Measurements from ENCODE around the gene TDRD7. TPM values are rescaled to one million over a fixed set of nuclear protein-coding genes. Genes with fewer than 3 reads are reported as not detected.

TDRD7 gene
- total and polyA plus RNA-seq, 2 donors (not counting 1 experiment from before 2014, with no cell fraction given): 11.5 to 19.7 TPM

DNA sequence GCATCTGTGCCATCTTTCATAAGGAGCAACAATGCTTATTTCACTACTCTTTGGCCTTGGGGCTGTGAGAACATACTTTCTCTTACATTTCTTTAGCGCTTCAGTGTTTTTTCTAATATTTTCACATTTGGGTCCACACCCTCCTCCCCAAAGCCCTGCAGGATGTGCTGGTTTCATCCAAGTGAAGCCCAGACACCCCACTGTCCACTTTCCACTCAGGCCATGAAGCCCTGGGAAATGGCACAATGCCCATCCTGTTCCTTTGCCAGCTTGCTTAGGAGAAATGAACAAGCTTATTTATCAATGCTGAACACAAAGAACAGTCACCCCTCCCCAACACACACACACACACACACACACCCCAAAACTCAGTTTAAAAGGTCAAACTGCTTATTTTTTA lies 72.2 kb downstream of the TDRD7 start:
- Mint-ChIP-seq H3K4me1 (no peaks in the 10 kb centered on the region), H3K9me3 (ENCODE audit: insufficient read depth) (no peaks in the 10 kb centered on the region), H3K27me3 (no peaks in the 10 kb centered on the region), H3K4me3 (no peak overlapping the region), H3K27ac (no peak overlapping the region)
- Histone ChIP-seq H3K9me3 (ENCODE audit: control extremely low read depth in 1 of 3, control insufficient read depth in 2 of 3, insufficient read depth in 1 of 3, low read length in 2 of 3) (peaks cover 0 to 7% (median 4%) of the 10 kb centered on the region in 3 donors), H3K27me3 (replicated peaks in 1 of 4; ENCODE audit: control extremely low read depth in 1 of 4, control insufficient read depth in 3 of 4, insufficient read depth in 4 of 4, low read length in 3 of 4) (no peaks in the 10 kb centered on the region), H3K4me3 (ENCODE audit: control extremely low read depth in 1 of 5, extremely low read depth in 1 of 5, insufficient read depth in 1 of 5, low read depth in 2 of 5, low read length in 4 of 5) (no peak overlapping the region), H4K20me1 (ENCODE audit: control insufficient read depth, insufficient read depth, low read length, poor library complexity, severe bottlenecking) (no peaks in the 10 kb centered on the region), H3K4me2 (replicated peaks; ENCODE audit: low read depth, low read length, poor library complexity, severe bottlenecking) (no peak overlapping the region), H3K4me1 (ENCODE audit: control insufficient read depth in 2 of 2, insufficient read depth in 2 of 2, low read length in 2 of 2) (no peaks in the 10 kb centered on the region), H3K27ac (ENCODE audit: low read length in 2 of 2) (no peak overlapping the region), H3K79me2 (ENCODE audit: control insufficient read depth, insufficient read depth, low read length) (no peaks in the 10 kb centered on the region), H3K36me3 (replicated peaks in 1 of 2; ENCODE audit: control extremely low read depth in 1 of 2, control insufficient read depth in 1 of 2, extremely low read depth in 1 of 2, insufficient read depth in 2 of 2, low read length in 1 of 2) (peaks cover 4 to 50% of the 10 kb centered on the region in 2 experiments), H3K9ac (ENCODE audit: low read length) (no peak overlapping the region), H2AFZ (ENCODE audit: insufficient read depth, low read depth, low read length, poor library complexity, severe bottlenecking) (no peak overlapping the region)
- POLR2A ChIA-PET: no interaction called here
- DNase-seq (no peak), ATAC-seq (ENCODE audit: low read depth) (no peak)
- TF ChIP-seq, protein P1, sequence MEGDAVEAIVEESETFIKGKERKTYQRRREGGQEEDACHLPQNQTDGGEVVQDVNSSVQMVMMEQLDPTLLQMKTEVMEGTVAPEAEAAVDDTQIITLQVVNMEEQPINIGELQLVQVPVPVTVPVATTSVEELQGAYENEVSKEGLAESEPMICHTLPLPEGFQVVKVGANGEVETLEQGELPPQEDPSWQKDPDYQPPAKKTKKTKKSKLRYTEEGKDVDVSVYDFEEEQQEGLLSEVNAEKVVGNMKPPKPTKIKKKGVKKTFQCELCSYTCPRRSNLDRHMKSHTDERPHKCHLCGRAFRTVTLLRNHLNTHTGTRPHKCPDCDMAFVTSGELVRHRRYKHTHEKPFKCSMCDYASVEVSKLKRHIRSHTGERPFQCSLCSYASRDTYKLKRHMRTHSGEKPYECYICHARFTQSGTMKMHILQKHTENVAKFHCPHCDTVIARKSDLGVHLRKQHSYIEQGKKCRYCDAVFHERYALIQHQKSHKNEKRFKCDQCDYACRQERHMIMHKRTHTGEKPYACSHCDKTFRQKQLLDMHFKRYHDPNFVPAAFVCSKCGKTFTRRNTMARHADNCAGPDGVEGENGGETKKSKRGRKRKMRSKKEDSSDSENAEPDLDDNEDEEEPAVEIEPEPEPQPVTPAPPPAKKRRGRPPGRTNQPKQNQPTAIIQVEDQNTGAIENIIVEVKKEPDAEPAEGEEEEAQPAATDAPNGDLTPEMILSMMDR (IDR thresholded peaks at IDR 0.05): no peak
- WGBS (ENCODE audit: insufficient coverage): 100% methylated on average over 1 of the region's 1 CpG
- CTCF ChIA-PET: no interaction called here
- intact Hi-C loops (cut with micrococcal nuclease): no loop called here

DNA sequence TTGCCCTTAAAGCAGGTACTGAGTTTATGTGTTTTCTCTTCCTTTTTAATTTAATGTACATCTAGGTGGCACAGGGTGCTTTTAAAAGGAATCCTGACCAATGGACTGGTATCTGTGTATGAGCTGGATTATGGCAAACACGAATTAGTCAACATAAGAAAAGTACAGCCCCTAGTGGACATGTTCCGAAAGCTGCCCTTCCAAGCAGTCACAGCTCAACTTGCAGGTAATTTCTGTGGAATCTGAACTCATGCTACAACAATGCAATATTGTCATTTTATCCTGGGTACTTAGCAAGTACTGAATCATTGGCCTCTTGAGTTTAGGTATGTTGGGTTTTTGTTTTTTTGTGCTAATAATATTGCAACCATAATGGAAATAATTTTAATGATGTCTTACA lies 75.2 kb downstream of the TDRD7 start:
- H2AFZ ChIP-seq (ENCODE audit: insufficient read depth, low read depth, low read length, poor library complexity, severe bottlenecking): no peak overlapping the region
- TF ChIP-seq EZH2 (IDR thresholded peaks at IDR 0.05; ENCODE audit: borderline replicate concordance, insufficient read depth, low read depth, low read length, poor library complexity, severe bottlenecking): no peak
- TF ChIP-seq, protein P1 (IDR thresholded peaks at IDR 0.05): no peak
- Mint-ChIP-seq H3K4me1 (no peaks in the 10 kb centered on the region), H3K27ac (no peak overlapping the region), H3K4me3 (no peak overlapping the region), H3K27me3 (no peaks in the 10 kb centered on the region), H3K9me3 (ENCODE audit: insufficient read depth) (no peaks in the 10 kb centered on the region)
- H3K9ac ChIP-seq (ENCODE audit: low read length): no peak overlapping the region
- H3K27me3 ChIP-seq (replicated peaks in 1 of 4; ENCODE audit: control extremely low read depth in 1 of 4, control insufficient read depth in 3 of 4, insufficient read depth in 4 of 4, low read length in 3 of 4): no peaks in the 10 kb centered on the region
- no peak for DNase-seq
- no peak overlapping the region for H3K4me2 ChIP-seq (replicated peaks; ENCODE audit: low read depth, low read length, poor library complexity, severe bottlenecking)
- H3K36me3 ChIP-seq (replicated peaks in 1 of 2; ENCODE audit: control extremely low read depth in 1 of 2, control insufficient read depth in 1 of 2, extremely low read depth in 1 of 2, insufficient read depth in 2 of 2, low read length in 1 of 2): peaks cover 2 to 42% of the 10 kb centered on the region in 2 experiments
- POLR2A ChIA-PET: no interaction called here
- peaks cover 0 to 6% (median 4%) of the 10 kb centered on the region in 3 donors for H3K9me3 ChIP-seq (ENCODE audit: control extremely low read depth in 1 of 3, control insufficient read depth in 2 of 3, insufficient read depth in 1 of 3, low read length in 2 of 3)
- H4K20me1 ChIP-seq (ENCODE audit: control insufficient read depth, insufficient read depth, low read length, poor library complexity, severe bottlenecking): no peaks in the 10 kb centered on the region
- intact Hi-C loops (cut with micrococcal nuclease): no loop called here
- CTCF ChIA-PET: interaction anchor here (1.4 to 1.7 kb wide), 2 partner anchors 14 to 112 kb away, joined by 3 to 5 read pairs; partner anchors contain the start of gene TMOD1
- no peak overlapping the region for H3K4me3 ChIP-seq (ENCODE audit: control extremely low read depth in 1 of 5, extremely low read depth in 1 of 5, insufficient read depth in 1 of 5, low read depth in 2 of 5, low read length in 4 of 5)
- no peak for ATAC-seq (ENCODE audit: low read depth)
- H3K4me1 ChIP-seq (ENCODE audit: control insufficient read depth in 2 of 2, insufficient read depth in 2 of 2, low read length in 2 of 2): no peaks in the 10 kb centered on the region
- 90% methylated on average over 2 of the region's 2 CpGs for WGBS (ENCODE audit: insufficient coverage)
- no peaks in the 10 kb centered on the region for H3K79me2 ChIP-seq (ENCODE audit: control insufficient read depth, insufficient read depth, low read length)
- H3K27ac ChIP-seq (ENCODE audit: low read length in 2 of 2): no peak overlapping the region

All from B cell (primary cell).